ENCODE data around the gene EYS.
"Not testable (repeated sequence)": the region's sequence is repeated elsewhere in the genome, so short reads cannot be mapped to it uniquely, and the experiment has no call there.

Gene EYS

DNA sequence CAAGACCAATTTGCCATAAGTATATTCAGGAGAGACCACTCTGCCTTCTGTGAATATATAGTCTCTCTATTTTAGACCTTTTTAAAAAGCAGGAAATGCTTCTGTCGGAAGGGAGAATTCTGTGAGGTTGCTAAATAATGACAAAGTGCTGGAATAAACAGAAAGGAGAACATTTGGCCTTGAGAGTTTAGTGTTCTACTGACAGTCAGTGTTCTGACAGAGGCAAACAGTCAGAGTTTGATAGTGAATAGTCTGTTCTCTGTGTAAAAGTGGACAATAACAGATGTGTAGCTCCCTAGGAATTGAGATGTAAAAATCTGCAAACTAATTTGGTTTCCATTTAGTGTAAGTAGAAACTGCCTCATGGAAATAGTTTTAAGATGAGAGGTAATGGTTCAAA lies 1850.8 kb downstream of the EYS start:
- no peak overlapping the region for H3K27ac ChIP-seq
- no peak for TF ChIP-seq CTCF (conservative IDR thresholded peaks at IDR 0.05)

- no peak for TF ChIP-seq CTCF (conservative IDR thresholded peaks at IDR 0.05)
- H3K27ac ChIP-seq = no peak overlapping the region
Measured at GRCh38 chr6:63844287-63844686, 1862.7 kb downstream of the EYS start.

DNA sequence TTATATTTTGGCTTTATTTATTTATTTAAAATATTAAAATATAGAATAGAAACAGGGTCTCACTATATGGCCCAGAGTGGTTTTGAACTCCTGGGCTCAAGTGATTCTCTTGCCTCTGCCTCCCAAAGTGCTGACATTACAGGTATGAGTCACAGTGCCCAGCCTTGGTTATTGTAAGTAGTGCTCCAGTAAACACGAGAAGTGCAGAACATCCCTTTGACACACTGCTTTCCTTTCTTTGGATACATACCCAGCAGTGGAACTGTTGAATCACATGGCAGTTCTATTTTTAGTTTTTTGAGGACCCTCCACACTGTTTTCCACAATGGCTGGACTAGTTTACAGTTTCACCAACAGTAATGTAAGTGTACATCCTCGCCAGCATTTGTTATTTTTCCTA lies 1867.5 kb downstream of the EYS start:
- TF ChIP-seq CTCF (conservative IDR thresholded peaks at IDR 0.05) = no peak

DNA sequence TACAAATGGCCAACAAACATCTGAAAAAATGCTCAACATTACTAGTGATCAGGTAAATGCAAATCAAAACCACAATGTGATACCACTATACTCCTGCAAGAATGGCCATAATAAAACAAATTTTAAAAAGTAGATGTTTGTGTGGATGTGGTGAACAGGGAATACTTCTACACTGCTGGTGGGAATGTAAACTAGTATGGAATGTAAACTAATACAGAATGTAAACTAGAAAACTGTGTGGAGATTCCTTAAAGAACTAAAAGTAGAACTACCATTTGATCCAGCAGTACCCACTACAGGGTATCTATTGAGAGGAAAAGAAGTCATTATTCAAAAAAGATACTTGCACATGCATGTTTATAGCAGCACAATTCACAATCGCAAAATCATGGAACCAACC lies 1878.3 kb downstream of the EYS start:
- not testable (repeated sequence) for H3K27ac ChIP-seq

More for the DNA sequence above, 1867.5 kb downstream of the EYS start:
- no peak overlapping the region for H3K27ac ChIP-seq

GRCh38 chr6:63824722-63825121 lies 1882.3 kb downstream of the EYS start:
- no peak overlapping the region for H3K27ac ChIP-seq
- TF ChIP-seq CTCF (conservative IDR thresholded peaks at IDR 0.05) = no peak

GRCh38 chr6:63821442-63821841 lies 1885.6 kb downstream of the EYS start:
- TF ChIP-seq CTCF (conservative IDR thresholded peaks at IDR 0.05) = no peak
- no peak overlapping the region for H3K27ac ChIP-seq

- H3K27ac ChIP-seq = no peak overlapping the region
- no peak for TF ChIP-seq CTCF (conservative IDR thresholded peaks at IDR 0.05)
Measured at GRCh38 chr6:63819831-63820230, 1887.2 kb downstream of the EYS start.

DNA sequence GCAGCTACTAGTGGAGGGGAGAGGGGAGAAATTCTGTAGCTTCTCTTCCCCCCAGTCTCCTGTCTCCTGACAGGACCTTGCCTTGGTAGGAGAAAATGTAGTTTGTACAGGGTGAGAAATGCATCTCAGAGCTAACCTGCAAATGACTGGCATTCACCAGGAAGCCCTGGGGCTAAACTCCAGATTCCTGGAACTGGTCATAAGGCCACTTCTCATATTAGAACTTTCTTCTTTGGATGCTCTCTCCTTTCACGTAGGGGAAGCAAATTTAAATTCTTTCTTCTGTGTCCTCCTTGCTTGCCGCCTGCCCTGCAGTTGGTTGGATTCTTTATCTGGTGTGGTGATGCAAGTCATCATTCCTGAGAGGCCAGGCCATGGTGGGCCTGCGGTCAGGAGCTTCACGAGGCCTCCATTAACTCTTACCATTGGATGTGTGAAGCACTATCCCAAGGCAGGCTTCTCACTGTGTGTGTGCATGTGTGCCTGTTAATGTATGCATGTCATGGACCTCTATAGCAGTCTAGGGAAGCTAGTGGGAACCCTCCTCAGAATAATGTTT lies 1889.5 kb downstream of the EYS start:
- no peak for TF ChIP-seq CTCF (conservative IDR thresholded peaks at IDR 0.05)
- no peak overlapping the region for H3K27ac ChIP-seq

Measured in VCaP (cell line).